A673 (cell line): ENCODE results near the gene HLCS.

Experiments
- CTCF ChIP-seq: fragments of 300-800, 200-600 bp; sonication (generic); conservative IDR thresholded peaks from 2 replicates; pipeline ENCODE4 v1.5.1; 2017; ENCODE audit warnings: low read depth, mild to moderate bottlenecking, antibody characterized with exemption, low read length, moderate library complexity, mixed read lengths
- EZH2 ChIP-seq: fragments of 200-600 bp; sonication (generic); IDR thresholded peaks from 2 replicates; pipeline ENCODE4 v1.6.1; 2017; ENCODE audit warnings: borderline replicate concordance, low read depth, mild to moderate bottlenecking, mixed read lengths, antibody characterized with exemption, low read length; ENCODE audit not compliant: poor library complexity, severe bottlenecking

GRCh38 chr21:36866419-36866818, 100.0 kb downstream of the HLCS start:
- TF ChIP-seq CTCF (no peak), EZH2 (no peak)
